Peyer's patch (tissue), 4 donors: ENCODE data around the gene SLC49A3. TPM values are rescaled to one million over a fixed set of nuclear protein-coding genes. Genes with fewer than 3 reads are reported as not detected.
"Not testable (repeated sequence)": the region's sequence is repeated elsewhere in the genome, so short reads cannot be mapped to it uniquely, and the experiment has no call there.

ENCODE experiments used
- DNase-seq, 3 donors: peaks; one replicate each; pipeline ENCODE4 v3.0.0-alpha.2; 2017 to 2019
- H3K27ac ChIP-seq, 4 donors: fragments of 200-600 bp; sonication (generic); one replicate each; pipeline ENCODE4 v1.5.1; 2016 to 2019
- H3K27me3 ChIP-seq, 2 donors: fragments of 200-600 bp; sonication (generic); one replicate each; pipeline ENCODE4 v1.5.1; 2019
- H3K36me3 ChIP-seq, 3 donors: fragments of 200-600 bp; sonication (generic); one replicate each; pipeline ENCODE4 v1.5.1; 2016 to 2019
- H3K4me1 ChIP-seq, 4 donors: fragments of 200-600 bp; sonication (generic); one replicate each; pipeline ENCODE4 v1.5.1; 2016 to 2019
- H3K4me3 ChIP-seq, 4 donors: fragments of 200-600 bp; sonication (generic); 1 replicate in 3 of 4; 2 replicates in 1 of 4; pipeline ENCODE4 v1.5.1; 2016 to 2019; ENCODE audit warnings: mild to moderate bottlenecking in 1 of 4
- H3K9me3 ChIP-seq, 4 donors: fragments of 200-600 bp; sonication (generic); one replicate each; pipeline ENCODE4 v1.5.1; 2016 to 2019; ENCODE audit warnings: mild to moderate bottlenecking in 1 of 4
- CTCF ChIP-seq, 6 experiments: fragments of 450-650 bp in 4 of 6; fragments of 200-600 bp in 2 of 6; sonication (generic) in 1 of 6; IDR thresholded peaks; one replicate each; pipeline ENCODE4 v1.5.1; 2017 to 2019; ENCODE audit warnings: antibody characterized with exemption in 6 of 6, mild to moderate bottlenecking in 3 of 6, moderate library complexity in 1 of 6
- POLR2A ChIP-seq, 2 donors: fragments of 450-650 bp; IDR thresholded peaks; one replicate each; pipeline ENCODE4 v1.5.1; 2017; ENCODE audit warnings: antibody characterized with exemption in 2 of 2, mild to moderate bottlenecking in 2 of 2, moderate library complexity in 2 of 2
- total RNA-seq, 4 donors: library from RNA; depleted of rRNA; stranded (reverse); fragments of >200 nt; gene quantifications; one replicate each; pipeline ENCODE4 v1.1.0, GENCODE V29; 2016

The SLC49A3 gene
- total RNA-seq, 4 donors from 2014 or later = 4.1 to 13.3 (median 9.4) TPM

GRCh38 chr4:649293-649625, 39.7 kb downstream of the SLC49A3 start:
- no peak overlapping the region for H3K27ac ChIP-seq
- H3K36me3 ChIP-seq = no peaks in the 10 kb centered on the region
- DNase-seq = no peak
- no peak overlapping the region for H3K4me3 ChIP-seq
- H3K9me3 ChIP-seq = no peaks in the 10 kb centered on the region
- no peaks in the 10 kb centered on the region for H3K4me1 ChIP-seq
- peaks cover 0 to 5% of the 10 kb centered on the region in 2 donors for H3K27me3 ChIP-seq
- no peak for TF ChIP-seq POLR2A (IDR thresholded peaks at IDR 0.05)
- TF ChIP-seq CTCF (IDR thresholded peaks at IDR 0.05) = no peak

- no peak for TF ChIP-seq POLR2A (IDR thresholded peaks at IDR 0.05)
- no peak for TF ChIP-seq CTCF (IDR thresholded peaks at IDR 0.05)
- H3K4me3 ChIP-seq = no peak overlapping the region
- no peak for DNase-seq
- no peaks in the 10 kb centered on the region for H3K4me1 ChIP-seq
- H3K36me3 ChIP-seq = no peaks in the 10 kb centered on the region
- H3K27me3 ChIP-seq = peaks cover 0 to 5% of the 10 kb centered on the region in 2 donors
- H3K27ac ChIP-seq = no peak overlapping the region
- no peaks in the 10 kb centered on the region for H3K9me3 ChIP-seq
Measured at GRCh38 chr4:648579-649292, 40.2 kb downstream of the SLC49A3 start.

GRCh38 chr4:647481-647880, 41.5 kb downstream of the SLC49A3 start:
- H3K9me3 ChIP-seq = no peaks in the 10 kb centered on the region
- H3K4me1 ChIP-seq = no peaks in the 10 kb centered on the region
- no peaks in the 10 kb centered on the region for H3K36me3 ChIP-seq
- no peak for TF ChIP-seq CTCF (IDR thresholded peaks at IDR 0.05)
- TF ChIP-seq POLR2A (IDR thresholded peaks at IDR 0.05) = no peak
- no peak overlapping the region for H3K4me3 ChIP-seq
- peaks cover 0 to 5% of the 10 kb centered on the region in 2 donors for H3K27me3 ChIP-seq
- DNase-seq = no peak
- no peak overlapping the region for H3K27ac ChIP-seq

GRCh38 chr4:646460-646859, 42.5 kb downstream of the SLC49A3 start:
- no peak for TF ChIP-seq POLR2A (IDR thresholded peaks at IDR 0.05)
- TF ChIP-seq CTCF (IDR thresholded peaks at IDR 0.05) = no peak
- Histone ChIP-seq H3K27me3 (peaks cover 0 to 5% of the 10 kb centered on the region in 2 donors), H3K9me3 (peaks cover 0 to 3% (median 0%) of the 10 kb centered on the region in 4 donors), H3K27ac (no peak overlapping the region), H3K4me1 (no peaks in the 10 kb centered on the region), H3K4me3 (no peak overlapping the region), H3K36me3 (no peaks in the 10 kb centered on the region)
- no peak for DNase-seq

GRCh38 chr4:642366-642765, 46.6 kb downstream of the SLC49A3 start:
- H3K27me3 ChIP-seq, H3K4me3 ChIP-seq, H3K4me1 ChIP-seq, H3K9me3 ChIP-seq, H3K27ac ChIP-seq, DNase-seq, H3K36me3 ChIP-seq: not testable (repeated sequence)

- Histone ChIP-seq H3K9me3 (peaks cover 0 to 6% (median 0%) of the 10 kb centered on the region in 4 donors), H3K4me3 (no peak overlapping the region), H3K27ac (no peak overlapping the region), H3K36me3 (no peaks in the 10 kb centered on the region), H3K27me3 (no peaks in the 10 kb centered on the region), H3K4me1 (no peaks in the 10 kb centered on the region)
- no peak for DNase-seq
- TF ChIP-seq POLR2A (IDR thresholded peaks at IDR 0.05) = no peak
- no peak for TF ChIP-seq CTCF (IDR thresholded peaks at IDR 0.05)
Measured at GRCh38 chr4:637536-638280, 51.2 kb downstream of the SLC49A3 start.
